CD14-positive monocyte (primary cell): ENCODE data around the gene OR52B4. TPM values are rescaled to one million over a fixed set of nuclear protein-coding genes. Genes with fewer than 3 reads are reported as not detected.
A peak's percentile ranks its signal among the peaks of the same experiment; 100 is the strongest.

Source experiments
- DNase-seq, 3 donors: peaks; one replicate each; pipeline ENCODE4 v3.0.0-alpha.2; 2011 to 2022
- H2AFZ ChIP-seq: 2 replicates; pipeline ENCODE4 v1.6.0; 2012; ENCODE audit warnings: mild to moderate bottlenecking, low read depth, low read length, inconsistent platforms; ENCODE audit not compliant: insufficient read depth, poor library complexity, severe bottlenecking
- H3K27ac ChIP-seq, 2 donors: 1 replicate in 1 of 2; 2 replicates in 1 of 2; pipeline ENCODE4 v1.5.1; 2012 to 2013; ENCODE audit warnings: low read length in 2 of 2, control low read depth in 1 of 2, inconsistent platforms in 1 of 2, low read depth in 1 of 2, mild to moderate bottlenecking in 1 of 2
- H3K27me3 ChIP-seq, 2 donors: one replicate each; pipeline versions ENCODE4 v1.6.0 to v1.6.1; 2011 to 2013; ENCODE audit warnings: low read length in 2 of 2; ENCODE audit not compliant: control insufficient read depth in 2 of 2, insufficient read depth in 2 of 2
- H3K36me3 ChIP-seq, 2 donors: replicated peaks in 1 of 2; 1 replicate in 1 of 2; 2 replicates in 1 of 2; pipeline versions ENCODE4 v1.5.1 to v1.6.1; 2012 to 2013; ENCODE audit warnings: low read length in 2 of 2, control low read depth in 1 of 2, inconsistent platforms in 1 of 2, mild to moderate bottlenecking in 1 of 2; ENCODE audit not compliant: insufficient read depth in 2 of 2, control insufficient read depth in 1 of 2
- H3K4me1 ChIP-seq, 2 donors: 1 replicate in 1 of 2; 2 replicates in 1 of 2; pipeline versions ENCODE4 v1.5.1 to v1.6.1; 2012 to 2013; ENCODE audit warnings: low read length in 2 of 2, control low read depth in 1 of 2, inconsistent platforms in 1 of 2, mild to moderate bottlenecking in 1 of 2, moderate library complexity in 1 of 2; ENCODE audit not compliant: insufficient read depth in 2 of 2, control insufficient read depth in 1 of 2
- H3K4me2 ChIP-seq: replicated peaks from 2 replicates; pipeline ENCODE3; 2012; ENCODE audit warnings: low read length, moderate library complexity, mild to moderate bottlenecking; ENCODE audit not compliant: poor library complexity, severe bottlenecking; ENCODE audit errors: extremely low read depth
- H3K4me3 ChIP-seq, 3 experiments: fragments of 200-600 bp in 1 of 3; sonication (generic) in 1 of 3; replicated peaks in 1 of 3; 1 replicate in 2 of 3; 2 replicates in 1 of 3; pipeline ENCODE4 v1.5.1; 2011 to 2013; ENCODE audit warnings: low read length in 3 of 3, mild to moderate bottlenecking in 3 of 3, control low read depth in 2 of 3, low read depth in 2 of 3, inconsistent platforms in 1 of 3, moderate library complexity in 1 of 3
- H3K79me2 ChIP-seq: 2 replicates; pipeline ENCODE4 v1.6.0; 2012; ENCODE audit warnings: mild to moderate bottlenecking, control low read depth, inconsistent platforms, low read length, moderate library complexity; ENCODE audit not compliant: insufficient read depth
- H3K9ac ChIP-seq: 2 replicates; pipeline ENCODE4 v1.6.0; 2017; ENCODE audit warnings: low read length, mild to moderate bottlenecking; ENCODE audit not compliant: insufficient read depth, poor library complexity, severe bottlenecking
- H3K9me3 ChIP-seq, 2 donors: replicated peaks in 1 of 2; 1 replicate in 1 of 2; 2 replicates in 1 of 2; pipeline versions ENCODE4 v1.5.1 to v1.6.1; 2012 to 2013; ENCODE audit warnings: low read length in 2 of 2, control low read depth in 1 of 2; ENCODE audit not compliant: control insufficient read depth in 1 of 2, insufficient read depth in 1 of 2
- H4K20me1 ChIP-seq: 2 replicates; pipeline ENCODE4 v1.6.0; 2012; ENCODE audit warnings: mild to moderate bottlenecking, low read length, control low read depth, moderate library complexity; ENCODE audit not compliant: insufficient read depth
- H3K27ac Mint-ChIP-seq, 7 donors: one replicate each; pipeline ENCODE4 v1.8.0; 2020; ENCODE audit warnings: mild to moderate bottlenecking in 7 of 7, mixed read lengths in 7 of 7, moderate library complexity in 6 of 7, inconsistent platforms in 2 of 7
- H3K27me3 Mint-ChIP-seq, 3 donors: one replicate each; pipeline ENCODE4 v1.8.0; 2021 to 2022; ENCODE audit warnings: low read depth in 3 of 3, mild to moderate bottlenecking in 3 of 3, mixed read lengths in 3 of 3, moderate library complexity in 3 of 3, inconsistent platforms in 1 of 3
- H3K36me3 Mint-ChIP-seq, 2 donors: one replicate each; pipeline ENCODE4 v1.8.0; 2020; ENCODE audit warnings: mixed read lengths in 2 of 2, inconsistent platforms in 1 of 2, mild to moderate bottlenecking in 1 of 2
- H3K4me1 Mint-ChIP-seq: one replicate; pipeline ENCODE4 v1.8.0; 2020; ENCODE audit warnings: mild to moderate bottlenecking, mixed read lengths
- H3K4me3 Mint-ChIP-seq, 2 donors: one replicate each; pipeline ENCODE4 v1.8.0; 2020; ENCODE audit warnings: mild to moderate bottlenecking in 2 of 2, mixed read lengths in 2 of 2, moderate library complexity in 1 of 2
- H3K9me3 Mint-ChIP-seq, 7 donors: one replicate each; pipeline ENCODE4 v1.8.0; 2020 to 2022; ENCODE audit warnings: mixed read lengths in 7 of 7, mild to moderate bottlenecking in 6 of 7, moderate library complexity in 6 of 7, inconsistent platforms in 2 of 7
- CTCF ChIP-seq: fragments of 200-600 bp; IDR thresholded peaks from one replicate; pipeline ENCODE4 v1.8.0; 2022; ENCODE audit warnings: antibody characterized with exemption, mild to moderate bottlenecking
- WGBS: methylation state at CpG from one replicate; pipeline ENCODE4 v1.1.5; 2013; ENCODE audit warnings: missing lambda C conversion rate; ENCODE audit not compliant: insufficient coverage; 5-methylcytosine and 5-hydroxymethylcytosine counted together
- intact Hi-C, 2 donors: fragments of 100-400 bp; cut with micrococcal nuclease; formaldehyde crosslinking; loops; one replicate each; pipeline versions ENCODE4 v1.15.0 to v1.15.1; 2023
- polyA plus RNA-seq, 3 donors: library from polyadenylated mRNA; depleted of rRNA in 1 of 3; unstranded in 2 of 3; stranded (reverse) in 1 of 3; fragments of 300-500 nt in 2 of 3; fragments of >200 nt in 1 of 3; fragmentation: Illumina TruSeq in 2 of 3; gene quantifications; 1 replicate in 2 of 3; 2 replicates in 1 of 3; pipeline ENCODE4 v1.2.3, GENCODE V29; 2012 to 2021

OR52B4 gene
- polyA plus RNA-seq, 3 donors: not detected

GRCh38 chr11:4388221-4388620 lies 20.0 kb upstream of the OR52B4 start:
- WGBS: 100% methylated on average over 1 of the region's 2 CpGs
- Histone ChIP-seq H2AFZ (no peak overlapping the region), H3K27me3 (no peaks in the 10 kb centered on the region), H3K4me1 (peaks cover 11 to 22% of the 10 kb centered on the region in 2 donors), H3K4me2 (no peak overlapping the region), H3K4me3 (no peak overlapping the region), H3K9me3 (no peaks in the 10 kb centered on the region), H4K20me1 (peaks cover 18% of the 10 kb centered on the region), H3K36me3 (peaks cover 69 to 77% of the 10 kb centered on the region in 2 donors), H3K9ac (no peak overlapping the region), H3K27ac (peak overlapping the region in 1 of 2 donors; percentile 27), H3K79me2 (peaks cover 29% of the 10 kb centered on the region)
- H3K27me3 Mint-ChIP-seq: no peaks in the 10 kb centered on the region
- TF ChIP-seq CTCF: no peak
- peaks cover 78 to 83% of the 10 kb centered on the region in 2 donors for H3K36me3 Mint-ChIP-seq
- H3K9me3 Mint-ChIP-seq: peaks cover 0 to 5% (median 0%) of the 10 kb centered on the region in 7 donors
- peaks cover 27% of the 10 kb centered on the region for H3K4me1 Mint-ChIP-seq
- H3K27ac Mint-ChIP-seq: peak overlapping the region in 3 of 7 donors; percentile 22 to 46 (median 22)
- intact Hi-C loops: no loop called here
- no peak overlapping the region for H3K4me3 Mint-ChIP-seq
- no peak for DNase-seq

- Histone ChIP-seq H3K4me2 (no peak overlapping the region), H3K79me2 (peaks cover 8% of the 10 kb centered on the region), H3K36me3 (peaks cover 67 to 80% of the 10 kb centered on the region in 2 donors), H3K27ac (no peak overlapping the region), H3K4me3 (no peak overlapping the region), H2AFZ (no peak overlapping the region), H3K9ac (no peak overlapping the region), H4K20me1 (peaks cover 18% of the 10 kb centered on the region), H3K27me3 (no peaks in the 10 kb centered on the region), H3K4me1 (peaks cover 0 to 1% of the 10 kb centered on the region in 2 donors), H3K9me3 (no peaks in the 10 kb centered on the region)
- Mint-ChIP-seq H3K36me3 (peaks cover 81 to 84% of the 10 kb centered on the region in 2 donors), H3K27ac (peak overlapping the region in 3 of 7 donors; percentile 11 to 58 (median 34)), H3K4me3 (no peak overlapping the region), H3K27me3 (no peaks in the 10 kb centered on the region), H3K9me3 (peaks cover 0 to 5% (median 0%) of the 10 kb centered on the region in 7 donors), H3K4me1 (peaks cover 9% of the 10 kb centered on the region)
- WGBS: no CpG with 5 or more reads among the region's 3 CpGs
- DNase-seq: no peak
- TF ChIP-seq CTCF: no peak
- intact Hi-C loops: no loop called here
Measured at GRCh38 chr11:4385978-4386740, 18.0 kb upstream of the OR52B4 start.
